Measurements from ENCODE around the gene FOXP1. TPM values are rescaled to one million over a fixed set of nuclear protein-coding genes. Genes with fewer than 3 reads are reported as not detected.

The FOXP1 gene
- total and polyA plus RNA-seq, 2 of the 8 experiments (the other 6 are each of a cell fraction or from before 2014, with no cell fraction given): 13.9 to 25.4 TPM

GRCh38 chr3:71565316-71565715 lies 18.2 kb downstream of the FOXP1 start:
- H3K4me2 ChIP-seq (ENCODE audit: insufficient read depth in 1 of 2, low read depth in 2 of 2, low read length in 2 of 2): no peak overlapping the region
- H3K9me3 ChIP-seq (ENCODE audit: insufficient read depth in 2 of 2, low read depth in 1 of 2, low read length in 1 of 2): no peaks in the 10 kb centered on the region
- H3K56ac ChIP-seq (replicated peaks; ENCODE audit: insufficient read length, low read depth, low read length): no peak overlapping the region
- POLR2A ChIA-PET (ENCODE audit: partially characterized antibody): no interaction called here
- H3K79me2 ChIP-seq (ENCODE audit: control insufficient read depth in 1 of 2, insufficient read depth in 2 of 2, low read length in 2 of 2): no peaks in the 10 kb centered on the region
- H2AK5ac ChIP-seq (ENCODE audit: low read depth, low read length): no peak overlapping the region
- H3K27ac ChIP-seq (ENCODE audit: low read depth, low read length): no peak overlapping the region
- no peak overlapping the region for H2AFZ ChIP-seq (ENCODE audit: low read length)
- 91% methylated on average over 7 of the region's 7 CpGs; no CpG with 5 or more reads in 1 of the 2 experiments for WGBS, 2 experiments (ENCODE audit: extremely low coverage in 1 of 2, insufficient coverage in 1 of 2, insufficient read length in 1 of 2, insufficient replicate concordance in 2 of 2, low coverage in 1 of 2, low lambda C conversion rate in 2 of 2, missing lambda C conversion rate in 1 of 2)
- no peak overlapping the region for H3K4me3 ChIP-seq (ENCODE audit: extremely low read depth in 1 of 4, insufficient read depth in 2 of 4, low read depth in 3 of 4, low read length in 4 of 4)
- H3K4me1 ChIP-seq (replicated peaks in 1 of 4; ENCODE audit: control insufficient read depth in 3 of 4, insufficient read depth in 4 of 4, low read length in 3 of 4): no peaks in the 10 kb centered on the region
- CTCF ChIA-PET (ENCODE audit: partially characterized antibody): no interaction called here
- peaks cover 4% of the 10 kb centered on the region; the same call in 1 of the 2 replicates for H3K79me1 ChIP-seq (ENCODE audit: low read depth, low read length)
- H3K4ac ChIP-seq (replicated peaks; ENCODE audit: insufficient read length, low read depth, low read length): no peak overlapping the region
- peaks cover 0 to 2% of the 10 kb centered on the region in 2 experiments for H4K20me1 ChIP-seq (replicated peaks in 1 of 2; ENCODE audit: control insufficient read depth in 1 of 2, insufficient read depth in 2 of 2, low read length in 2 of 2)
- FAIRE-seq: no peak
- H4K8ac ChIP-seq (ENCODE audit: extremely low read depth, insufficient read depth, low read length): no peak overlapping the region
- no peak overlapping the region for H3K23ac ChIP-seq (ENCODE audit: insufficient read length)
- TF ChIP-seq ZNF274 (IDR thresholded peaks at IDR 0.05; ENCODE audit: borderline replicate concordance, extremely low read depth, low read length) (no peak), ASH2L (IDR thresholded peaks at IDR 0.05; ENCODE audit: low read length) (no peak), KDM1A (IDR thresholded peaks at IDR 0.05; ENCODE audit: borderline replicate concordance, low read length) (no peak), BRCA1 (IDR thresholded peaks at IDR 0.05; ENCODE audit: low read depth, low read length) (no peak), TAF7 (optimal IDR thresholded peaks at IDR 0.05; ENCODE audit: borderline replicate concordance, low read depth, low read length) (no peak), KDM4A (IDR thresholded peaks at IDR 0.05; ENCODE audit: low read depth, low read length, severe bottlenecking) (no peak), RFX5 (IDR thresholded peaks at IDR 0.05; ENCODE audit: borderline replicate concordance, low read depth, low read length) (no peak), RAD21 (IDR thresholded peaks at IDR 0.05 in 1 of 2, conservative IDR thresholded peaks at IDR 0.05 in 1 of 2; ENCODE audit: low read depth in 2 of 2, low read length in 2 of 2) (no peak), JUND (IDR thresholded peaks at IDR 0.05; ENCODE audit: low read length) (no peak), CBX5 (IDR thresholded peaks at IDR 0.05; ENCODE audit: low read depth, low read length) (no peak), SIRT6 (IDR thresholded peaks at IDR 0.05; ENCODE audit: low read length) (no peak), SAP30 (IDR thresholded peaks at IDR 0.05; ENCODE audit: insufficient read depth, insufficient replicate concordance, low read length) (no peak), SP1 (IDR thresholded peaks at IDR 0.05; ENCODE audit: low read depth, low read length) (no peak), NANOG (IDR thresholded peaks at IDR 0.05; ENCODE audit: insufficient read depth, low read depth, low read length, poor library complexity, severe bottlenecking) (no peak), KDM5A (IDR thresholded peaks at IDR 0.05; ENCODE audit: low read length) (no peak)
- H3K23me2 ChIP-seq (ENCODE audit: low read depth, low read length): no peaks in the 10 kb centered on the region
- H2BK120ac ChIP-seq (replicated peaks; ENCODE audit: low read depth, low read length): no peak overlapping the region
- H4K91ac ChIP-seq (replicated peaks; ENCODE audit: insufficient read length, low read length): no peak overlapping the region
- no peak overlapping the region for H3K18ac ChIP-seq (ENCODE audit: extremely low read depth, low read length)
- no peak overlapping the region for H3K9ac ChIP-seq (replicated peaks in 1 of 4; ENCODE audit: extremely low read depth in 1 of 4, low read depth in 3 of 4, low read length in 3 of 4)
- no peak overlapping the region for H4K5ac ChIP-seq (ENCODE audit: insufficient read length, low read depth, low read length)
- H2BK5ac ChIP-seq (ENCODE audit: low read depth, low read length): no peak overlapping the region
- H3K36me3 ChIP-seq (ENCODE audit: control insufficient read depth in 2 of 4, insufficient read depth in 4 of 4, low read length in 3 of 4): no peaks in the 10 kb centered on the region
- no peak overlapping the region for H2BK12ac ChIP-seq (ENCODE audit: low read depth, low read length)
- H2BK15ac ChIP-seq (ENCODE audit: low read length): no peak overlapping the region
- H3K27me3 ChIP-seq (replicated peaks in 1 of 4; ENCODE audit: control insufficient read depth in 3 of 4, extremely low read depth in 1 of 4, insufficient read depth in 3 of 4, low read length in 3 of 4): no peaks in the 10 kb centered on the region
- H2BK20ac ChIP-seq (ENCODE audit: low read length): no peak overlapping the region
- DNase-seq (ENCODE audit: low read depth in 1 of 2, low spot score in 2 of 2): no peak
- H3K14ac ChIP-seq (ENCODE audit: insufficient read length): no peak overlapping the region

Measured in H1 (cell line).